Skeletal muscle cell (primary cell): ENCODE results near the gene TTLL9.

Experiments used
- DNase-seq: peaks from one replicate; pipeline ENCODE4 v3.0.0-alpha.2; 2010; ENCODE audit warnings: low read depth
- H3K4me3 ChIP-seq: 2 replicates; pipeline ENCODE4 v1.5.1; 2011; ENCODE audit warnings: low read depth, mild to moderate bottlenecking, control low read depth, low read length, moderate library complexity

The TTLL9 gene

DNA sequence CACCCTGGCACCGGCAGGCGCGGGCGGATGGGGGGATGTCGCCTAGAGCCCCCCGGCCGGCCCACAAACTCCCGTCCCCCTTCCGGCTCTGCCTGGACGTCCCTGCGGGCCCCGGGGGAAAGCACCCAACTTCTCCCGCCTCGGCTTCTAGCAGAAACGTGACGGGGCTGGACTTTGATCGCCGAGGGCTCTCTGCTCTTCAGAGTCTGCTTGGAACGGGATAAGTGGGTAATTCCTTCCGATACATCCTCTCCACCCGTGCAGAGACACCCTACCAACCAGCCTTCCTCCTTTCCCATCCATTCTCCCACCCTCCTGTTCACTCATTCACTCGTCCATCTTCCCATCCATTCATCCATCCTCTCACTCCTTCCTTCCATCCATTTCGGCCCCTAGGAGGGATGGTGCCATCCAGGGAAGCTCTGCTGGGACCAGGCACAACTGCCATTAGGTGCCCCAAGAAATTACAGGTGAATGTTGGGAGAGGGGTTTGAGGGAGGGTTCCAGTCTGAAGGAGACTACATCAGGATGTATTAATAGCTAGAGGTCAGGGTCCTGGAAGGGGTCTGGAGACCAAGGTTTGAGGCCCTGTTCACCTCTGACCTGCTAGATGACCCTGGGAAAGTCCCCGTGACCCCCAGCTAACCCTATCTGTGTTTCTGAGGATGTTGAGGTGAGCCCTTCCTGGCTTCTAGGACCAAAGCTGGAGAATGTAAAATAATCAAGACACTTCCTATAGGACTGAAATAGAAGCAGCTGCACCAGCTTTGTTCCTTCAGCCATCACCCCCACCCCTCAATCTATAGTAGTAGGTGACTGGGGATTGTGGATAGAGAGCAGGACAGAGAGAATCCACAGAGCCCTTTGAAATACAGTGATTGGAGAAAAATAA lies 538 bp downstream of the TTLL9 start:
- no peak for DNase-seq
- H3K4me3 ChIP-seq: peak overlapping the region; percentile 41

DNA sequence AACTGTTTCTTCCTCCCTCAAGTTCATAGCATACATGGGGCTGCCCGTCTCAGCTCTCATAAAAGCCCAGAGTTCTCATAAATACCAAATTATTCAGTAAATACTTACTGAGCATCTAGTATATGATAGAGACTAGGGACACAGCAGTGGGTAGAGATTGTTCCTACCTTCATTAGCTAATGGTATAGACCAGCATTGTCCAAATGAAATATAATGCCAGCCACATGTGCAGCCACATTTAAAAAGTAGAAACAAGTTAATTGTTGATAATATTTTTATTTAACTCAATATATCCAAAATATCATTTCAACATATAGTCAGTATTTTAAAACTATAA lies 1.2 kb downstream of the TTLL9 start:
- DNase-seq: no peak
- H3K4me3 ChIP-seq: no peak overlapping the region

DNA sequence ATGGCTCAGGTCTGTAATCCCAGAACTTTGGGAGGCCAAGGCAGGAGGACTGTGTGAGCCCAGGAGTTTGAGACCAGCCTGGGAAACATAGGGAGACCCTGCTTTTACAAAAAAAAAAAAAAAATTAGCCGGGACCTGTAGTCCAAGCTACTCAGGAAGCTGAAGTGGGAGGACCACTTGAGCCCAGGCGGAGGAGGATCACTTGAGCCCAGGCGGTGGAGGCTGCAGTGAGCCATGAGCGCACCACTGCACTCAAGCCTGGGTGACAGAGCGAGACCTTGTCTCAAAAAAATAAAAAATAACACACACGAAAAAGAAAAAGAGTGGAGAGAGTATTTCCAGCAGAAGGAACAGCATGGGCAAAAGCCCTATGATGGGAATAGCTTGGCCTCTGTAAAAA lies 2.0 kb downstream of the TTLL9 start:
- H3K4me3 ChIP-seq: no peak overlapping the region
- no peak for DNase-seq

DNA sequence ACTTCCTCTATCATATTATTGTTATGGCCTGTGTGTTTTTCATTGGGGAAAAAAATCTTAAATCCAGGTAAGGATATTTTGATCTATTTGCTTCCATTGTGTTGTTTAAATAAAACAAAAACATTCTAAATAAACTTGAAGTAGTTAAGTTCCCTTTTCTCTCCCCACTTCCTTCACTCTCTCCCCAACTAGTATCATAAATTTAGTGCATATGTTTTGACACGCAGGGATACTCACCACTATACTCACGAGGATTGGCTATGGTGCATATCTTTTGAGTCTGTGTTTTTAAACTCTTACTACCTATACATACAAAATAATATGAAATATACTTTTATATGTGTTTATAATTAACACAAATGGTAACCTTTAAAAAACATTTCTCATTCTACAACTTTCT lies 5.2 kb downstream of the TTLL9 start:
- no peak overlapping the region for H3K4me3 ChIP-seq

DNA sequence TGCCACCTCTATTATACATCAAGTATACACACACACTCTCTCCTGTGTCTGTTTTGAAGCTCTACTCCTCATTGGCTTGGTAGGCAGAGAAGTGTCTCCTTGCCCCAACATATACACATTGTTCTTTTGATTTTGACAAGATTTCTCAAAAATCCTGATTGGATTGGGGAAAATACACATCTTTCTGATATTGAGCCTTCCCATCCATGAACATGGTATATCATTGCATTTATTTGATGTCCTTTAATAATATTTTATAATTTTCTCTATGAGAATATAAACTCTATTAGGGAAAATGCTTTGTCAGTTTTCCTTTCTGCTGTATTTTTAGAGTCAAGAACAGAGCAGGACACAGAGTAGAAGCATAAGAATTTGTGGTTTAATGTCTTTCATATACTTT lies 7.2 kb downstream of the TTLL9 start:
- DNase-seq: no peak
- no peak overlapping the region for H3K4me3 ChIP-seq

More for the DNA sequence above, 5.2 kb downstream of the TTLL9 start:
- DNase-seq: no peak

DNA sequence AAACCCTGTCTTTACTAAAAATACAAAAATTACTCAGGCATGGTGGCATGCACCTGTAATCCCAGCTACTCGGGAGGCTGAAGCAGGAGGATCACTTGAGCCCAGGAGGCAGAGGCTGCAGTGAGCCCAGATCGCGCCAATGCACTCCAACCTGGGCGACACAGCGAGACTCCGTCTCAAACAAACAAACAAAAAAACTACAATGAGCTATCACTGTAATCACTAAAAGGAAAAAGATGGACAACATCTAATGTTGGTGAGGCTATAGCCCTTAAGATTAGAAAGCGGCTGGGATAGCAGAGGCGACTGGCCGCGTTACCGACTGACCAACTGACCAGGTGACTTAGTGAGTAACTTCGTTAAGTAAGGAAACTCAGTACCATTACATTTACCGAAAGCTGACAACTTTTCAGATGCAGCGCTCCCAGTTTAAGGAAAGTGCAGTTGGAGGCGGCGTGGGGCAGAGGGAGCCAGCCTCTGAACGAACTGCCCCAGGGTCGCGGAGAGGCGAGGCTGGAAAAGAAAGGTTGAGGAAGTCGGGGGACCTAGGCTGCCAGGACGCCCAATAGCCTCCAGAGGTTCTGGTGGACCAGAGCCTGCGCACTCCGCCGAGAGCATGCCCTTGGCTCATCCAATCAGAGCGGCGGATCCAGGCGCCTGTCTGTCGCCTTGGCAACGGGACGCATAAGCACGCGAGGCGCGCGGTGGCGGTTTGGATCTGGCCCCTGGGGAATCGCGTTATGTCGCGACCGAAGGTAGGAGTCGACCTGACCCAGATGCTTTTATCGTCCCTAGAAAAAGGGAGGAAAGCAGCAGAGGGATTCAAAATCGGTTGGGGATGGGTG lies 8.9 kb downstream of the TTLL9 start:
- peak; percentile 75 for DNase-seq
- H3K4me3 ChIP-seq: peak overlapping the region; percentile 57

DNA sequence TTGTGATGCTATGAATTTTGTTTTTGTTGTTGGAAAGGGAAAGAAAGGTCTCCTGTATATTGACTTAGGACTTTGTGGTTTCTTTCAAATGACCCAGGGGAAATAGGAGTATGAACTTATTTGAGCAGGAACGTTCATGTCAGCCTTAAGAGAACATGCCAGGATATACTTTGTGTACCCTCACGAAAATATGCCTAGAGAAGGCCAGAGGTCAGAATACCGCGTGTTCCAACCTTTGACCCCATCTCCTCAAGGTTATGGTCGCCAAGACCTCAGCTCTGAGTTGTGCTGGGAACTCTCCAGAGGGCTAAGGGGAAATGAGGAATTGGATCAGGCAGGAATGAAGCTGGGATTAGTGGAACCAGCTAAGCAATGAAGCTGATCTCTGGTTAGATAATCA lies 11.5 kb downstream of the TTLL9 start:
- no peak overlapping the region for H3K4me3 ChIP-seq
- DNase-seq: no peak

DNA sequence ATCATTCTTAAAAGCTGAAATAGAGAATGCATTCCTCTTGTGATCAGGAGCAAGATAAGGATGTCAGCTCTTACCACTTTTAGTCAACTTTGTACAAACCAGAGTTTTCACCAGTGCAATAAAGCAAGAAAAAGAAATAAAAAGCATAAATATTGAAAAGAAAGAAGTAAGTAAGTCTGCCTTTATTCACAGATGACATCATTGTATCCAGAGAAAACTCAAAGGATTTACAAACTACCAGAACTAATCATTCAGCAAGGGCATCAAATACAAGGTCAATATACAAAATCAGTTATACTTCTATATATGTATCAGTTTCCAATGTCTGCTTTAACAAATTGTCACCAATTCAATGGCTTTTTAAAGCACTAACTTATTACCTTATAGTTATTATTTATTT lies 13.4 kb downstream of the TTLL9 start:
- no peak overlapping the region for H3K4me3 ChIP-seq
- DNase-seq: no peak

DNA sequence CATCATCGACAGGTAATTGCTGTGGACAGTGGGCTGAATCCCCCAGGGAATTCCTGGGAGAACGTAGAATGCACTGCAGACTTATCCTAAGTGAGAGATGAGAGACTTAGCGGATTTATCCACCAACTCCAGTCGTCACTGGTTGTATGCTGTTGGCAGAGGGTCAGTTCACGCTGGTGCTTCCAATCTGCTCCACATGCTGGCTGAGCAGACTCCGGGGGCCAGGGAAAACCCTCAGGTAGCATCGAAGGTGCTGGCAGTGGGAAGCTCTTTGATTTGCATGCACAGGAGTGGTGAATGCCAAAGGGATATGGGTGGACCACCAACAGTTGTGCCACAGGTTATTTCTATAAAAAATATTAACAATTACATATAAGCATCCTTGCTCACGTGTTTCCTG lies 20.2 kb downstream of the TTLL9 start:
- DNase-seq: no peak
- H3K4me3 ChIP-seq: no peak overlapping the region

DNA sequence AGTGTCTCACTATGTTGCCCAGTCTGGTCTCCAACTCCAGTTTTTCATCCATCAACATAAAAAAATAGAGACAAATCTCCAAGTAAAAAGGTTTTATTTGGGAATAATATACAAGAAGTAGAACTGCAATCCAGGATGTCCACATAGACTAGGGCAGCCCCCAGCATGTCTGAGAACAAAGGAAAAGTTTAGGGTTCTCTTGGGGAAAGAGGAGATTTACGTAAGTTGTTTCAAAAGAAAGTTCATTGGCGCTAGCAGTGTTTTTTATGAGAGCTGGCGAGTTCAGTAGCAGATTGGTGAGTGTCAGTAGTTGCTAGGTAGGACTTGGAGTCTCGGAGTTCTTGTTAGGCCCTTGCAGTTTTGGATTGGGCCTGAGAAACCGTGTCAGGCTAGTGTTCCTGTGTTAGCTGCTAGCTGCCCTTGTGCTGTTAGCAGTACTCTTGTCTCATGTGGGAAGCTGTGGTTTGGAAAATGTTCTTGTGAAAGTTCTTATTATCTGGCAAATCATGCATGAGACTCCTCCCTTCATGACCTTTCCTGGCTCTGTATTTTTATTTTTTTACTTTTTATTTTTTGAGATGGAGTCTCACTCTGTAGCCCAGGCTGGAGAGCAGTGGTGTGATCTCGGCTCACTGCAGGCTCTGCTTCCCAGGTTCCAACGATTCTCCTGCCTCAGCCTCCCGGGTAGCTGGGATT lies 24.7 kb downstream of the TTLL9 start:
- no peak overlapping the region for H3K4me3 ChIP-seq
- DNase-seq: peak; percentile 33

DNA sequence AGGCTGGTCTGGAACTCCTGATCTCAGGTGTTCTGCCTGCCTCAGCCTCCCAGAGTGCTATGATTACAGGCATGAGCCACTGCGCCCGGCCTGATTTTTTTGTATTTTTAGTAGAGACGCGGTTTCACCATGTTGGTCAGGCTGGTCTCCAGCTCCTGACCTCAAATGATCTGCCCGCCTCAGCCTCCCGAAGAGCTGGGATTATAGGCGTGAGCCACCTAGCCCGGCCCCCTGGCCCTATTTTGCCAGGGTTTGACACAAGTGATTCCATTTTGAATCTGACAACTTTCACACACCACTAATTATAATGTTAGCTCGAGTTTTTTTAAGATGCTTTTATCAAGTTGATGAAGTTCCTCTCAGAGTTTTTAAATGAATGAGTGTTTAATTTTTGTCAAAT lies 25.6 kb downstream of the TTLL9 start:
- no peak overlapping the region for H3K4me3 ChIP-seq
- no peak for DNase-seq

DNA sequence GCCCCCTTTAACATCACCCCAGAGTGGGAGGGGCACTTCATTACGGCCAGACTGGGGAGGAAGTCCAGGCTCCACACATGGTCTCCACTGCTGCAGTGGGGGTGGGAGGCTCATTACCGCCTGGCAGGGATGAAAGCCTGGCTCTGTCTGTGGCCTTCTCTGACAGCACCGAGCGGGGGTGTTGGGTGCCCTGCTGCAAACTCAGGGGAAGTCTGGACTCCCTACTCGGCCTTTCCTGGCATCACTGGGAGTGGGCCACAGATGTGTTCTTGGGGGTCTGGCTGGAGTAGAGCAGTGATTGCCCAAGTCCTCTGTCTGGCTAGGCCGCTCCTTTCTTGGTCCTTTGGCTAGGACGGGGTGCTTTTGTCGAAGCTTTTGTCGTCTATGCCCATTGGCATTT lies 27.1 kb downstream of the TTLL9 start:
- H3K4me3 ChIP-seq: no peak overlapping the region
- DNase-seq: no peak

DNA sequence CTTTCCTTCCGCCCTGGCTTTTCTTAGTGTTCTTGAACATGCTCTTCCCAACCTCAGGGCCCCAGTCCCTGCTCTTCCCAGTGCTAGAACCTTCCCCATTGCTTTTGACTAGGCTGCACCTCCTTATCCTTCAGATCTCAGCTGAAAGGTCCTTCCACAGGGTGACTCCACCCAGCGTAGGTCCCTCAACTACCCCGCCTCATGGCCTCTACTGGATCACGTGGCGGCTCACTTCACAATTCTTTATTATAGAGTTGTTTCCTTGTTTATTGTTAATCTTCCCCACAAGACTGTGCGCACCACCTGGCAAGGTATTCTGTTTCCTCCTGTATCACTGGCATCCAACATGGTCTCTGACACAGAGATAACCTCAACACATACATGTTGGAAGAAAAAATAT lies 31.2 kb downstream of the TTLL9 start:
- DNase-seq: no peak
- H3K4me3 ChIP-seq: no peak overlapping the region

DNA sequence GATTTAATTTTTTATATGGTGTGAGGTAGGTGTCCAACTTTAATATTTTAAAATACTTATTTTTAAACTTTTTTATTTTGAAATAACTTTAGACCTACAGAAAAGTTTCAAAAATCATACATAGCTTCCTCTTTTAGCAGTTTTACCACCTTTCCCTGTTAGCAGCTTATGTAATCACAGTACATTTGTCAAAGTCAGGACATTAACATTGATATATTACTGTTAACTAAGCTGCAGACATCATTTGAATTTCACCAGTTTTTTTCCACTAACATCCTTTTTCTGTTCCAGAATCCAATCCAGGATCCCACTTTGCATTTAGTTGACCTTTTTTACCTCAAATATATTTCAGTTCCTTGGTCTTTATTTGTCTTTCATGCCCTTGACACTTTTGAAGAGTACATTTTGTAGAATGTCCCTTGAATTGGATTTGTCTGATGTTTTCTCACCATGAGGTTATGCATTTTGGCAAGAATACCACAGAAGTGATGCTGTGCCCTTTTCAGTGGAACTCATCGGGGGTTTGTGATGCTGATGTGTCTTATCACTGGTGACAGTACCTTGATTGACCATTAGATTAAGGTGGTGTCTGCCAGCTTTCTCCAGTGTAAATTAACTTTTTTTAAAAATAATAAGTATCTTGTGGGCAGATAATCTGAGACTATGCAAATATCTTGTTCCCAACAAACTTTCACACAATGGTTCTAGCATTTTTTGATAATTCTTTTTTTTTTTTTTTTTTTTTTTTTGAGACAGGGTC lies 33.4 kb downstream of the TTLL9 start:
- no peak overlapping the region for H3K4me3 ChIP-seq
- no peak for DNase-seq

DNA sequence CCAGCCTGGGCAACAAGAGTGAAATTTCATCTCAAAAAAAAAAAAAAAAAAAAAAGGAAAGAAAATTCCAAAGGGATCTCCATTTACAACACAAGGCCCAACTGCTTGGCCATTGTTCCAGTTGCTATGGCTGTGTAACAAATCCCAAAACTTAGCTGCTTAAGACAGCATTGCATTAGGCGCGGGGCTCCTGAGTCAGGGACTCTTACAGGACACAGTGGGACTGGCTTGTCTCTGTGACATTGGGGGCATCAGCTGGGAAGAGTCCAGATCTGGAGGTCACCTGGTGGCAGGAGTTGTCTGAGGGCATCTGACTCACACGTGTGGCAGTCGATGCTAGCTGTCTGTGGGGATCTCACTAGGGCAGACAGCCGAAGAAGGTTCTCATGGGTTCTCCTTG lies 35.6 kb downstream of the TTLL9 start:
- no peak overlapping the region for H3K4me3 ChIP-seq
- no peak for DNase-seq

DNA sequence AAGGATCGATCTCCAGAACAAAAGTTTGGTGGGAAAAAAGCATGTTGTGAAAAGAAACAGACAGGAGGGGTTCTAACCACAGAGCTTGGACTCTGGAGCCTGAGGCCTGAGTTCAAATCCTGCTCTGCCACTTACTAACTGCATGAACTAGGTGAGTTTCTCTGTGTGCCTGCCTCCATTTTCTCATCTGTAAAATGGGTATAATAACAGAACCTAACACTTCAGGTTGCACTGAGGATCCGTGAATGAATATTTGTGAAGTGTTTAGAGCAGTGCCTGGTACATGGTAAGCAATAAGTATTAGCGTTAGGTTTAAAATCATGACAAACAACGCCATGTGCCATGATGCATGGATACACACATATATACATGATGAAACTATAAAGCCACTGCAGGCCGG lies 36.6 kb downstream of the TTLL9 start:
- no peak for DNase-seq
- no peak overlapping the region for H3K4me3 ChIP-seq

DNA sequence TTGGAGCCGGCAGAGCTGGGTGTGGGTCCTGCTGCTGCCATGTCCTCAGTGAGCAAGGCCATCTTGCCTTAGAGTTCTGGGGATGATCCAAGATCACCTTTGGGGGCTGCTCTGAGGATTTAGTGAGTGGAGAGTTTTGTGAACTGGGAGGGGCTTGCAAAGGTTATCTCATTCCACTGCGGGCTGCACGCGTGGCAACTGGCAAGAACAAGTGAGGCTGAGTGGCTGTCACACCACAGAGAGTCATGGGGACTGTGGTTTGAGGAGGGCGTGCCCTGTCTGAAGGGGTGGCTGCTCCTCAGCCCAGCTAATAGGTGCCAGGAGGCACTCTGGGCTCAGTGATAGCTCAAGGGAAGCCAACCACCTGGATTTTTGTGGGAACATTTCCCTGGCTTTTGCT lies 37.6 kb downstream of the TTLL9 start:
- H3K4me3 ChIP-seq: no peak overlapping the region
- no peak for DNase-seq

DNA sequence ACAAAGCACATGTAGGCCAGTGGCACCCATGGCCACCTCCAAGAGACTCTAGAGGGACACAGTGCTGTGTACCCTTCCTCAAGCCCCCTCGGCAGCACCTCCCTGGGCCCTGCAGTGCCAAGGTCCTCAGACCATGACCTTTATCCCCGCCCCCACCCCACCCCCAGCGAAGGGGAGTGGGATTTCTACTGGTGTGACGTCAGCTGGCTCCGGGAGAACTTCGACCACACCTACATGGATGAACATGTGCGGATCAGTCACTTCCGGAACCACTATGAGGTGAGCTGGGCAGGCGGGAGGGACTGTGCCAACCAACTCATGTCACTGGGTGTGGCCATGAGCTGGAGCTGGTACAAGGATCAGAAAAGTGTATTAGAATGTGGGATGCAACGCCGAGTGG lies 38.0 kb downstream of the TTLL9 start:
- DNase-seq: no peak

DNA sequence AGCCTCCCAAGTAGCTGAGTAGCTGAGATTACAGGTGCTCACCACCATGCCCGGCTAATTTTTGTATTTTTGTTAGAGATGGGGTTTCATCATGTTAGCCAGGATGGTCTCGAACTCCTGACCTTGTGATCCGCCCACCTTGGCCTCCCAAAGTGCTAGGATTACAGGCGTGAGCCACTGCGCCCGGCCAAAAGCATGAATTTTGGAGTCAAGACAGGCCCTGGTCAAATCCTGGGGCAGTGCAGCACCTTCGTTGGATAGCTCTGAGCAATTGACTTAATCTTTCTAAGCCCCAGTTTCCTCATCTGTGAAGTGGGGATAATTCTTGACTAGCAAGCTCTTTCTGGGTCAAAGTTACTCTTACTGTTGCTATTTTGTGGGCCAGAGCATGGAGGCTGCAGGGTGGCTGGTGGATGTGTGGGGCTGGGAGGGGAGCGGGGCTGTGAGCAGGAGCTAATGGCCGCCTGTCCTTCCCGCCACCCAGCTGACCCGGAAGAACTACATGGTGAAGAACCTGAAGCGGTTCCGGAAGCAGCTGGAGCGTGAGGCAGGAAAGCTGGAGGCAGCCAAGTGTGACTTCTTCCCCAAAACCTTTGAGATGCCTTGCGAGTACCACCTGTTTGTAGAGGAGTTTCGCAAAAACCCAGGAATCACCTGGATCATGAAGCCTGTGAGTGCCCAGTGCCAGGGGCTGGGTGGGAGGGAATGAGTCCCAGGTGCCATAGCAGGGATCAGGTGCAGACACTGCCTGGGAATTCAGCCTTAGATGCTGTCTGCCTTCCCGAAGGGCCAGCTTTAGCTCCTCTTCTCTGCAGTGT lies 39.0 kb downstream of the TTLL9 start:
- H3K4me3 ChIP-seq: no peak overlapping the region
- no peak for DNase-seq

More for the DNA sequence above, 38.0 kb downstream of the TTLL9 start:
- no peak overlapping the region for H3K4me3 ChIP-seq
